Measurements from ENCODE around the gene CRIM1.

GRCh38 chr2:36568516-36569246, 213.1 kb downstream of the CRIM1 start:
- TF ChIP-seq CTCF (IDR thresholded peaks at IDR 0.05; ENCODE audit: low read length) = no peak
- no peak for TF ChIP-seq EZH2phosphoT487 (IDR thresholded peaks at IDR 0.05; ENCODE audit: low read length)
